ENCODE results near the gene SFXN2.

DNA sequence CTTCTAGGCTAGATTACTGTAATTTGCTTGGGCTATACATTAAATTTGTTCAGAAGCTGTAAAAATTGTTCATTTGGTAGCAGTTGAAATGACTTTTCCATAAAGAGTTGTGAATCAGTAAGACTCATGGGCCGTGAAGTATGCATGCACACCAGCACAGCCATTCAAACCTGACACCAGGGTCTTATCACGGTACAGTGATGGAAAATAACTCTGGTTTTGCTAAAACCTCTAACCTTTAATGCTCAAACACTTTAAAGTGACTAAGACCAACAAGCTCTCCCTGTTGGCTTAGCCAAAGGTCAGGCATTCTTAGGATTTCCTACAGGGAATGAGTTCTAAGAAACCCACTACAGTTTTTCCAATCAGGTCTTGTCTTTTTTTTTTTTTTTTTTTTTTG lies 11.7 kb upstream of the SFXN2 start:
- TF ChIP-seq RAD21 (IDR thresholded peaks at IDR 0.05; ENCODE audit: low read length) (no peak), CHD2 (IDR thresholded peaks at IDR 0.05; ENCODE audit: low read length, partially characterized antibody) (no peak)
